ENCODE measurements around the gene SAMD4B. TPM values are rescaled to one million over a fixed set of nuclear protein-coding genes. Genes with fewer than 3 reads are reported as not detected.

SAMD4B gene
- total and polyA plus RNA-seq, 9 of the 15 experiments (the other 6 are each of a cell fraction or from before 2014, with no cell fraction given) = 3.4 to 90.5 (median 38.0) TPM

DNA sequence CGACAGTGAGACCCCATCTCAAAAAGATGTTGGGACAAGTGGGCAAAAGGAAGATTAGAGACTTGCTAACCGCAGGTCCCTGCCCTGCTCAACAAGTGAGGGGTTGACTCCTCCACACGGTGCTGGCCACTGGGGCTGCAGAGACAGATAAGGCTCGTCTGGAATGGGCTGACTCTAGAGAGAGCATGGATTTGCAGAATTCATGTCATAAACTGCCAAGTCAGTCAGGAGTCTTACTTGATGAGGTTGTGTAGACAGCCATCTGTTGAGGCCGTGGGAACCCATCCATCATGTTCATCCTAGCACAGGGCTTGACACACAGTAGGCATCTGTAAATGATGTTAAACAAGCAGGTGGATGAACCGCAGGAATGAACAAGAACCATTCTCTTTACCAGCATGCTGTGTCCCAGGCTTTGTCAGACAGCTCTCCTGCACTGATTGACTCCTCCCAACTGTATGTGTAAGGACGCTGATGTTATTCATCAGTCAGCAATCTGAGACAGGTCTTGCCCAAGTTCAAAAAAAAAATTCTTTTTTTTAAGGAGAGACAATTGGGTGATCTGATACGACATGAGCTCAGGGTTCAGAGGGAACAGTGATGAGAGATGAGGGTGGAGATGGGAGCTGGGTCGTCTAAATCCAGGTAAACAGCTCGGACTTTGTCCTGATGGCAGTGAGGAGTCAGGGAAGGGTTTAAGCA lies 39.8 kb downstream of the SAMD4B start (continued):
- TF ChIP-seq, protein P1, sequence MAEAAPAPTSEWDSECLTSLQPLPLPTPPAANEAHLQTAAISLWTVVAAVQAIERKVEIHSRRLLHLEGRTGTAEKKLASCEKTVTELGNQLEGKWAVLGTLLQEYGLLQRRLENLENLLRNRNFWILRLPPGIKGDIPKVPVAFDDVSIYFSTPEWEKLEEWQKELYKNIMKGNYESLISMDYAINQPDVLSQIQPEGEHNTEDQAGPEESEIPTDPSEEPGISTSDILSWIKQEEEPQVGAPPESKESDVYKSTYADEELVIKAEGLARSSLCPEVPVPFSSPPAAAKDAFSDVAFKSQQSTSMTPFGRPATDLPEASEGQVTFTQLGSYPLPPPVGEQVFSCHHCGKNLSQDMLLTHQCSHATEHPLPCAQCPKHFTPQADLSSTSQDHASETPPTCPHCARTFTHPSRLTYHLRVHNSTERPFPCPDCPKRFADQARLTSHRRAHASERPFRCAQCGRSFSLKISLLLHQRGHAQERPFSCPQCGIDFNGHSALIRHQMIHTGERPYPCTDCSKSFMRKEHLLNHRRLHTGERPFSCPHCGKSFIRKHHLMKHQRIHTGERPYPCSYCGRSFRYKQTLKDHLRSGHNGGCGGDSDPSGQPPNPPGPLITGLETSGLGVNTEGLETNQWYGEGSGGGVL (CRISPR knock-in tag; IDR thresholded peaks at IDR 0.05) = no peak
- TF ChIP-seq SP1 (CRISPR knock-in tag; IDR thresholded peaks at IDR 0.05) = 0 out of 2 replicates have a peak, but pooled peaks have one; percentile 44
- TF ChIP-seq, protein P2, sequence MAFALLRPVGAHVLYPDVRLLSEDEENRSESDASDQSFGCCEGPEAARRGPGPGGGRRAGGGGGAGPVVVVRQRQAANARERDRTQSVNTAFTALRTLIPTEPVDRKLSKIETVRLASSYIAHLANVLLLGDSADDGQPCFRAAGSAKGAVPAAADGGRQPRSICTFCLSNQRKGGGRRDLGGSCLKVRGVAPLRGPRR (CRISPR knock-in tag; IDR thresholded peaks at IDR 0.05) = no peak
- no peak for TF ChIP-seq ZSCAN29 (IDR thresholded peaks at IDR 0.05)
- TF ChIP-seq, protein P3, sequence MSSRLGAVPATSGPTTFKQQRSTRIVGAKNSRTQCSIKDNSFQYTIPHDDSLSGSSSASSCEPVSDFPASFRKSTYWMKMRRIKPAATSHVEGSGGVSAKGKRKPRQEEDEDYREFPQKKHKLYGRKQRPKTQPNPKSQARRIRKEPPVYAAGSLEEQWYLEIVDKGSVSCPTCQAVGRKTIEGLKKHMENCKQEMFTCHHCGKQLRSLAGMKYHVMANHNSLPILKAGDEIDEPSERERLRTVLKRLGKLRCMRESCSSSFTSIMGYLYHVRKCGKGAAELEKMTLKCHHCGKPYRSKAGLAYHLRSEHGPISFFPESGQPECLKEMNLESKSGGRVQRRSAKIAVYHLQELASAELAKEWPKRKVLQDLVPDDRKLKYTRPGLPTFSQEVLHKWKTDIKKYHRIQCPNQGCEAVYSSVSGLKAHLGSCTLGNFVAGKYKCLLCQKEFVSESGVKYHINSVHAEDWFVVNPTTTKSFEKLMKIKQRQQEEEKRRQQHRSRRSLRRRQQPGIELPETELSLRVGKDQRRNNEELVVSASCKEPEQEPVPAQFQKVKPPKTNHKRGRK (tag; IDR thresholded peaks at IDR 0.05) = no peak
- TF ChIP-seq MECOM (CRISPR knock-in tag; IDR thresholded peaks at IDR 0.05) = peak; percentile 87
- no peak for TF ChIP-seq FOXJ3 (CRISPR knock-in tag; IDR thresholded peaks at IDR 0.05)
- TF ChIP-seq, protein P4, sequence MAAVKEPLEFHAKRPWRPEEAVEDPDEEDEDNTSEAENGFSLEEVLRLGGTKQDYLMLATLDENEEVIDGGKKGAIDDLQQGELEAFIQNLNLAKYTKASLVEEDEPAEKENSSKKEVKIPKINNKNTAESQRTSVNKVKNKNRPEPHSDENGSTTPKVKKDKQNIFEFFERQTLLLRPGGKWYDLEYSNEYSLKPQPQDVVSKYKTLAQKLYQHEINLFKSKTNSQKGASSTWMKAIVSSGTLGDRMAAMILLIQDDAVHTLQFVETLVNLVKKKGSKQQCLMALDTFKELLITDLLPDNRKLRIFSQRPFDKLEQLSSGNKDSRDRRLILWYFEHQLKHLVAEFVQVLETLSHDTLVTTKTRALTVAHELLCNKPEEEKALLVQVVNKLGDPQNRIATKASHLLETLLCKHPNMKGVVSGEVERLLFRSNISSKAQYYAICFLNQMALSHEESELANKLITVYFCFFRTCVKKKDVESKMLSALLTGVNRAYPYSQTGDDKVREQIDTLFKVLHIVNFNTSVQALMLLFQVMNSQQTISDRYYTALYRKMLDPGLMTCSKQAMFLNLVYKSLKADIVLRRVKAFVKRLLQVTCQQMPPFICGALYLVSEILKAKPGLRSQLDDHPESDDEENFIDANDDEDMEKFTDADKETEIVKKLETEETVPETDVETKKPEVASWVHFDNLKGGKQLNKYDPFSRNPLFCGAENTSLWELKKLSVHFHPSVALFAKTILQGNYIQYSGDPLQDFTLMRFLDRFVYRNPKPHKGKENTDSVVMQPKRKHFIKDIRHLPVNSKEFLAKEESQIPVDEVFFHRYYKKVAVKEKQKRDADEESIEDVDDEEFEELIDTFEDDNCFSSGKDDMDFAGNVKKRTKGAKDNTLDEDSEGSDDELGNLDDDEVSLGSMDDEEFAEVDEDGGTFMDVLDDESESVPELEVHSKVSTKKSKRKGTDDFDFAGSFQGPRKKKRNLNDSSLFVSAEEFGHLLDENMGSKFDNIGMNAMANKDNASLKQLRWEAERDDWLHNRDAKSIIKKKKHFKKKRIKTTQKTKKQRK (IDR thresholded peaks at IDR 0.05; ENCODE audit: borderline replicate concordance, low read depth, low read length) = no peak
- TF ChIP-seq, protein P5, sequence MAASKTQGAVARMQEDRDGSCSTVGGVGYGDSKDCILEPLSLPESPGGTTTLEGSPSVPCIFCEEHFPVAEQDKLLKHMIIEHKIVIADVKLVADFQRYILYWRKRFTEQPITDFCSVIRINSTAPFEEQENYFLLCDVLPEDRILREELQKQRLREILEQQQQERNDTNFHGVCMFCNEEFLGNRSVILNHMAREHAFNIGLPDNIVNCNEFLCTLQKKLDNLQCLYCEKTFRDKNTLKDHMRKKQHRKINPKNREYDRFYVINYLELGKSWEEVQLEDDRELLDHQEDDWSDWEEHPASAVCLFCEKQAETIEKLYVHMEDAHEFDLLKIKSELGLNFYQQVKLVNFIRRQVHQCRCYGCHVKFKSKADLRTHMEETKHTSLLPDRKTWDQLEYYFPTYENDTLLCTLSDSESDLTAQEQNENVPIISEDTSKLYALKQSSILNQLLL (CRISPR knock-in tag; IDR thresholded peaks at IDR 0.05; ENCODE audit: borderline replicate concordance) = no peak
- TF ChIP-seq SRF (CRISPR knock-in tag; IDR thresholded peaks at IDR 0.05) = no peak
- TF ChIP-seq ZNF3 (CRISPR knock-in tag; IDR thresholded peaks at IDR 0.05) = no peak
- TF ChIP-seq ZBTB8A (IDR thresholded peaks at IDR 0.05; ENCODE audit: partially characterized antibody) = no peak
- TF ChIP-seq ZEB2 (IDR thresholded peaks at IDR 0.05) = no peak
- TF ChIP-seq, protein P6, sequence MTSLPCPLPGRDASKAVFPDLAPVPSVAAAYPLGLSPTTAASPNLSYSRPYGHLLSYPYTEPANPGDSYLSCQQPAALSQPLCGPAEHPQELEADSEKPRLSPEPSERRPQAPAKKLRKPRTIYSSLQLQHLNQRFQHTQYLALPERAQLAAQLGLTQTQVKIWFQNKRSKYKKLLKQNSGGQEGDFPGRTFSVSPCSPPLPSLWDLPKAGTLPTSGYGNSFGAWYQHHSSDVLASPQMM (CRISPR knock-in tag; IDR thresholded peaks at IDR 0.05) = no peak
- peak; percentile 23; the same call in 1 of the 2 replicates for TF ChIP-seq ATF7 (IDR thresholded peaks at IDR 0.05)
- no peak for TF ChIP-seq PTRF (tag; IDR thresholded peaks at IDR 0.05)
- no peak for TF ChIP-seq ZNF830 (CRISPR knock-in tag; IDR thresholded peaks at IDR 0.05)
- TF ChIP-seq NR4A1 (CRISPR knock-in tag; IDR thresholded peaks at IDR 0.05) = 0 out of 2 replicates have a peak, but pooled peaks have one; percentile 38
- no peak for TF ChIP-seq NR4A1 (tag; IDR thresholded peaks at IDR 0.05)
- no peak for TF ChIP-seq CBX5 (IDR thresholded peaks at IDR 0.05; ENCODE audit: borderline replicate concordance, low read depth)

Data from K562 (cell line).